Trophoblast cell (in vitro differentiated cells and primary cell): ENCODE data around the gene SLC22A5.

Experiments
- DNase-seq, 2 donors: peaks; one replicate each; pipeline ENCODE4 v3.0.0-alpha.2; 2016
- H2AFZ ChIP-seq: 2 replicates; pipeline ENCODE4 v1.6.1; 2013; ENCODE audit warnings: low read length, moderate library complexity, mild to moderate bottlenecking; ENCODE audit not compliant: insufficient read depth, poor library complexity
- H2AK5ac ChIP-seq: 2 replicates; pipeline ENCODE4 v1.6.1; 2013; ENCODE audit warnings: mild to moderate bottlenecking, low read length
- H2BK120ac ChIP-seq: 2 replicates; pipeline ENCODE4 v1.6.1; 2013; ENCODE audit warnings: low read length, mild to moderate bottlenecking, moderate library complexity; ENCODE audit not compliant: insufficient read depth, poor library complexity
- H2BK12ac ChIP-seq: 2 replicates; pipeline ENCODE4 v1.6.1; 2013; ENCODE audit warnings: mild to moderate bottlenecking, low read length, moderate library complexity
- H2BK5ac ChIP-seq: 2 replicates; pipeline ENCODE4 v1.6.1; 2013; ENCODE audit warnings: low read length, low read depth, moderate library complexity, mild to moderate bottlenecking; ENCODE audit not compliant: poor library complexity
- H3K14ac ChIP-seq: 2 replicates; pipeline ENCODE4 v1.6.1; 2013; ENCODE audit warnings: mild to moderate bottlenecking, low read length
- H3K18ac ChIP-seq: 2 replicates; pipeline ENCODE4 v1.6.1; 2013; ENCODE audit warnings: mild to moderate bottlenecking, low read length
- H3K23ac ChIP-seq: 2 replicates; pipeline ENCODE4 v1.6.1; 2013; ENCODE audit warnings: low read length
- H3K27ac ChIP-seq: 2 replicates; pipeline ENCODE4 v1.5.1; 2013; ENCODE audit warnings: low read depth, mild to moderate bottlenecking, inconsistent platforms, low read length, moderate library complexity
- H3K27me3 ChIP-seq: 2 replicates; pipeline ENCODE4 v1.6.1; 2013; ENCODE audit warnings: inconsistent platforms, mild to moderate bottlenecking, low read length, moderate library complexity; ENCODE audit not compliant: insufficient read depth
- H3K36me3 ChIP-seq, 2 experiments: 1 replicate in 1 of 2; 2 replicates in 1 of 2; pipeline ENCODE4 v1.6.1; 2013; ENCODE audit warnings: low read length in 2 of 2, mild to moderate bottlenecking in 2 of 2, moderate library complexity in 1 of 2; ENCODE audit not compliant: insufficient read depth in 2 of 2, control insufficient read depth in 1 of 2
- H3K4ac ChIP-seq: 2 replicates; pipeline ENCODE4 v1.6.1; 2013; ENCODE audit warnings: low read depth, mild to moderate bottlenecking, low read length, moderate library complexity
- H3K4me1 ChIP-seq, 2 experiments: 1 replicate in 1 of 2; 2 replicates in 1 of 2; pipeline ENCODE4 v1.6.1; 2013; ENCODE audit warnings: low read length in 2 of 2, mild to moderate bottlenecking in 2 of 2, moderate library complexity in 1 of 2; ENCODE audit not compliant: insufficient read depth in 2 of 2, control insufficient read depth in 1 of 2
- H3K4me2 ChIP-seq: 2 replicates; pipeline ENCODE4 v1.6.1; 2013; ENCODE audit warnings: inconsistent platforms, mild to moderate bottlenecking, low read length, moderate library complexity
- H3K4me3 ChIP-seq: 2 replicates; pipeline ENCODE4 v1.5.1; 2013; ENCODE audit warnings: mild to moderate bottlenecking, low read depth, low read length, inconsistent platforms
- H3K79me1 ChIP-seq: one replicate; pipeline ENCODE4 v1.6.1; 2013; ENCODE audit warnings: low read length
- H3K79me2 ChIP-seq: 2 replicates; pipeline ENCODE4 v1.6.1; 2013; ENCODE audit warnings: low read length, mild to moderate bottlenecking; ENCODE audit not compliant: control insufficient read depth, insufficient read depth, poor library complexity
- H3K9ac ChIP-seq: 2 replicates; pipeline ENCODE4 v1.6.1; 2013; ENCODE audit warnings: mild to moderate bottlenecking, low read length
- H3K9me3 ChIP-seq: 2 replicates; pipeline ENCODE4 v1.6.1; 2013; ENCODE audit warnings: low read depth, mild to moderate bottlenecking, control low read depth, inconsistent platforms, low read length; ENCODE audit not compliant: insufficient read depth
- H4K12ac ChIP-seq: 2 replicates; pipeline ENCODE4 v1.6.1; 2013; ENCODE audit warnings: low read depth, mild to moderate bottlenecking, low read length, moderate library complexity
- H4K8ac ChIP-seq: 2 replicates; pipeline ENCODE4 v1.6.1; 2013; ENCODE audit warnings: low read depth, mild to moderate bottlenecking, low read length, moderate library complexity
- H4K91ac ChIP-seq: one replicate; pipeline ENCODE4 v1.6.1; 2013; ENCODE audit warnings: low read depth, mild to moderate bottlenecking, low read length, moderate library complexity
- WGBS: extraction: QIAGEN DNeasy Blood & Tissue Kit; methylation state at CpG from one replicate; pipeline ENCODE4 v1.1.7; 2013; ENCODE audit warnings: missing lambda C conversion rate; ENCODE audit not compliant: insufficient read length, insufficient coverage; ENCODE audit errors: extremely low coverage; 5-methylcytosine and 5-hydroxymethylcytosine counted together

Gene SLC22A5

GRCh38 chr5:132384506-132385050 is 15.1 kb downstream of the SLC22A5 start:
- H4K8ac ChIP-seq, result no peak overlapping the region
- no peak overlapping the region for H4K12ac ChIP-seq
- no CpG with 5 or more reads among the region's 4 CpGs for WGBS

DNA sequence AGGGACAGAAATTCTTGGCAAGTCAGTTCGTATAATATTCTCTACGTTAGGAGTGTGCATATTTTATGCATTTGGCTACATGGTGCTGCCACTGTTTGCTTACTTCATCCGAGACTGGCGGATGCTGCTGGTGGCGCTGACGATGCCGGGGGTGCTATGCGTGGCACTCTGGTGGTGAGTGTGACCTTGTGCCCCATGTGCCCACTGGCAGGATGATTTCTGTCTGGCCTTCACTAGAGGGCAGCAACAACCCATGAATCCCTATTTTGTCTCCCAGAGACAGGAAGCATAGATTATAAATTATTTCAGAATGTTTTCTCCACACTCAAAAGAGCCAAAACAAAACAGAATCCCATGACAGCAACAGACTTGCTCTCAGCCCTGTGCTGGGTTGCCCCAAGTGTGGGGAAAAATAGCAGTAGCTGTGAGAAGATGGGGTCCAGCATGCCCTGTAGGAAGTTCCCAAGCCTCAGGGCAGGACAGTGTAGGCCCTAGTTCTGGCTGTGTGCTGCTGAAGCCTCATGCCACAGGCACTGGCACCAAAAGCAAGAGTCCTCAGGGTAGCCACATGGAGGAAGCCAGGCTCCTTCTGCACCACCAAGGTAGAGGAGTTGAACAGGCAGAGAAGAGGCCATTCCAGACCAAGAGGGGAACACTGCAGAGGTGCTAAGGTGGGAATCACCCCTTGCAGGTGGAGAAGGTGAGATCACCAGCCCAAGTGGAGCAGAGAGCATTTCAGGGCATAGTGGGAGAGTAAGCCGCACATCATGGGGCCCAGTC is 16.0 kb downstream of the SLC22A5 start:
- H2BK120ac ChIP-seq, result no peak overlapping the region
- H3K9ac ChIP-seq, result peak overlapping the region; percentile 42
- no peak overlapping the region for H3K4me3 ChIP-seq
- H3K4ac ChIP-seq, result no peak overlapping the region
- H3K27ac ChIP-seq, result no peak overlapping the region
- no CpG with 5 or more reads among the region's 9 CpGs for WGBS
- peak overlapping the region; percentile 41 for H3K18ac ChIP-seq
- H3K27me3 ChIP-seq, result no peaks in the 10 kb centered on the region
- H3K23ac ChIP-seq, result no peak overlapping the region
- peaks cover 18% of the 10 kb centered on the region for H3K79me1 ChIP-seq
- H2AFZ ChIP-seq, result no peak overlapping the region
- no peak overlapping the region for H4K12ac ChIP-seq
- H3K4me1 ChIP-seq, result peaks cover 27 to 32% of the 10 kb centered on the region in 2 experiments
- no peak overlapping the region for H3K14ac ChIP-seq
- H2BK5ac ChIP-seq, result no peak overlapping the region
- no peak overlapping the region for H4K8ac ChIP-seq
- H3K79me2 ChIP-seq, result no peaks in the 10 kb centered on the region
- H2BK12ac ChIP-seq, result no peak overlapping the region
- H3K4me2 ChIP-seq, result no peak overlapping the region
- no peaks in the 10 kb centered on the region for H3K36me3 ChIP-seq
- no peaks in the 10 kb centered on the region for H3K9me3 ChIP-seq
- peak in 1 of 2 donors; percentile 67 for DNase-seq
- no peak overlapping the region for H4K91ac ChIP-seq
- H2AK5ac ChIP-seq, result no peak overlapping the region

More at GRCh38 chr5:132384506-132385050, 15.1 kb downstream of the SLC22A5 start:
- H3K18ac ChIP-seq, result no peak overlapping the region
- no peak overlapping the region for H3K4me2 ChIP-seq
- H3K23ac ChIP-seq, result no peak overlapping the region
- H2AK5ac ChIP-seq, result no peak overlapping the region
- peaks cover 18% of the 10 kb centered on the region for H3K79me1 ChIP-seq
- DNase-seq, result no peak
- H3K4ac ChIP-seq, result no peak overlapping the region
- no peak overlapping the region for H3K14ac ChIP-seq
- H4K91ac ChIP-seq, result no peak overlapping the region
- no peak overlapping the region for H2AFZ ChIP-seq
- H3K9ac ChIP-seq, result no peak overlapping the region
- peaks cover 23 to 25% of the 10 kb centered on the region in 2 experiments for H3K4me1 ChIP-seq
- H3K36me3 ChIP-seq, result no peaks in the 10 kb centered on the region
- no peak overlapping the region for H2BK120ac ChIP-seq
- H3K79me2 ChIP-seq, result no peaks in the 10 kb centered on the region
- H3K4me3 ChIP-seq, result no peak overlapping the region
- H3K9me3 ChIP-seq, result no peaks in the 10 kb centered on the region
- H3K27me3 ChIP-seq, result no peaks in the 10 kb centered on the region
- no peak overlapping the region for H2BK5ac ChIP-seq
- no peak overlapping the region for H2BK12ac ChIP-seq
- H3K27ac ChIP-seq, result no peak overlapping the region

DNA sequence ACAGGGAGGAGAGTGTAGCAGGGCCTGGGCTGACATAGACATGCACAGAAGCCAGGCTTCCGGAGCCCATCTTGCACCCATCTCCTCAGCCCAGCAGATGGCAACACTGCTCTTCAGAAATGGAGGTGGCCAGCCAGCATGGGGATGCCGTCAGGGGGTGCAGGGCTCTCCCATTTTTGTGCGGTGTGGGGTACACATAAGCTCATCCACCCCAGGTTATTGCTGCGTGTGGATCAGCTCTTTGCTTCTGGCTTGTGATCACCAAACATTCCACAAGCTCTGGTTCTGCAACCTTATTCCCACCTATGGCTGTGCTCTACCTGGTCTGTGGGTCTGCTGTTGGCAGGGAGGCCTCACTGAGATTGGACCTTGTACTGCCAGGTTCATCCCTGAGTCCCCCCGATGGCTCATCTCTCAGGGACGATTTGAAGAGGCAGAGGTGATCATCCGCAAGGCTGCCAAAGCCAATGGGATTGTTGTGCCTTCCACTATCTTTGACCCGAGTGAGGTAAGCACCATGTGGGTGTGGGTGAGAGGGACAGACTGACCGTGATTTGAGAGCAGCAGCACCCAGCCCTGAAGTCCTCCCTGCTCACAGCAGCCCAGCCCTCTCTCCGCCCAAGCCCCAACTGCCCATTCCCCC is 17.3 kb downstream of the SLC22A5 start:
- no peak overlapping the region for H2BK5ac ChIP-seq
- no peak overlapping the region for H3K18ac ChIP-seq
- H3K9me3 ChIP-seq, result no peaks in the 10 kb centered on the region
- H2AFZ ChIP-seq, result no peak overlapping the region
- H4K12ac ChIP-seq, result no peak overlapping the region
- no peak overlapping the region for H3K9ac ChIP-seq
- peak overlapping the region; percentile 13 for H4K91ac ChIP-seq
- H3K27me3 ChIP-seq, result no peaks in the 10 kb centered on the region
- H3K4me1 ChIP-seq, result peaks cover 27 to 34% of the 10 kb centered on the region in 2 experiments
- no CpG with 5 or more reads among the region's 10 CpGs for WGBS
- H3K36me3 ChIP-seq, result no peaks in the 10 kb centered on the region
- H2AK5ac ChIP-seq, result no peak overlapping the region
- no peak overlapping the region for H3K4ac ChIP-seq
- no peak overlapping the region for H3K14ac ChIP-seq
- no peak overlapping the region for H3K4me3 ChIP-seq
- no peak overlapping the region for H4K8ac ChIP-seq
- no peak overlapping the region for H3K23ac ChIP-seq
- peak in 1 of 2 donors; percentile 70 for DNase-seq
- H2BK120ac ChIP-seq, result no peak overlapping the region
- H3K79me2 ChIP-seq, result no peaks in the 10 kb centered on the region
- H3K4me2 ChIP-seq, result no peak overlapping the region
- peaks cover 18% of the 10 kb centered on the region for H3K79me1 ChIP-seq
- H3K27ac ChIP-seq, result no peak overlapping the region
- H2BK12ac ChIP-seq, result peak overlapping the region; percentile 1

DNA sequence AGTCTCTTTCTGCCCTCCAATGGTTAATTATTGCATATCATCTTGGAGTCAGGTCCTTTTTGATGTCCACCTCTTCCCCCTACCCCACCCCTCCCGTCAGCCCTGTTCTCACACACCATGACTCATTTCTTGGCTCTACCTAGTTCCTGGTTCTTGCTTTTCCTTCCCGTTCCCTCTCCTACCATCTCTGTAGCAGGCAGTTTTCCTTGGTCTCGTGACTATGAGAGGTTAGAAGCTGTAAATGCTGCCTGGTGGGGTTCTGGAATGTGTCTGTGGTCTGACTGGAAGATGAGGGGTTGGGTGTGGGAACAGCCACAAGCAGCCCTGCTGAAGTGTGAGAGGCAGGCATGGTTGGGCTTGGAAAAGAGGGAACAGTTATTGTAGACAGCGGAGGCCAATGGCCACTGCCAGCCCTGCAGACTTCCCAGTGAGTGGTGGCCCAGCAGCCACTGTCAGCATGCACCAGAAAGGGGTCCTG is 18.2 kb downstream of the SLC22A5 start:
- Histone ChIP-seq H2BK12ac (peak overlapping the region; percentile 42), H3K4me3 (no peak overlapping the region), H3K4me1 (peaks cover 27 to 34% of the 10 kb centered on the region in 2 experiments), H2AFZ (no peak overlapping the region), H3K9me3 (no peaks in the 10 kb centered on the region), H3K9ac (no peak overlapping the region), H4K12ac (no peak overlapping the region), H3K18ac (no peak overlapping the region), H4K8ac (no peak overlapping the region), H3K36me3 (peaks cover 3 to 4% of the 10 kb centered on the region in 2 experiments), H4K91ac (no peak overlapping the region), H2BK5ac (no peak overlapping the region), H3K79me1 (peaks cover 18% of the 10 kb centered on the region), H3K27ac (peak overlapping the region; percentile 84), H3K14ac (no peak overlapping the region), H3K4me2 (peak overlapping the region; percentile 43), H2BK120ac (no peak overlapping the region), H3K4ac (no peak overlapping the region), H3K27me3 (no peaks in the 10 kb centered on the region), H2AK5ac (no peak overlapping the region), H3K79me2 (no peaks in the 10 kb centered on the region), H3K23ac (no peak overlapping the region)
- WGBS, result no CpG with 5 or more reads among the region's 4 CpGs
- DNase-seq, result peak; percentile 40 to 63
